K562 (cell line): Measurements from ENCODE around the gene TMPO. TPM values are rescaled to one million over a fixed set of nuclear protein-coding genes. Genes with fewer than 3 reads are reported as not detected.

Experiments used
- ATAC-seq: fragments of 200-7000 bp; cut with Tn5 transposase; 3 replicates; pipeline ENCODE4 v1.9.1; 2020; ENCODE audit warnings: moderate library complexity
- BruUV-seq: library from RNA; stranded (reverse); fragments of 400-500 nt; replicated peaks from 2 replicates; lab custom pipeline; 2021; lab: Mats Ljungman, UMichigan
- CTCF ChIA-PET: fragments of 300-600 bp; formaldehyde crosslinking; extraction: SDS; loops from one replicate; lab custom pipeline; 2021; ENCODE audit warnings: low intra/inter-chr PET ratio; lab: Yijun Ruan, JAX
- POLR2A ChIA-PET: fragments of 300-600, 350-650 bp; sonication (Branson Sonifier 250); formaldehyde crosslinking; extraction: SDS; loops from one replicate; lab custom pipeline; 2021; ENCODE audit warnings: antibody characterized with exemption, inconsistent platforms; lab: Yijun Ruan, JAX
- DNase-seq, 4 experiments: peaks; one replicate each; pipeline versions ENCODE4 v3.0.0 to v3.0.0-alpha.2; 2011 to 2018; ENCODE audit warnings: low spot score in 3 of 4, mixed read lengths in 3 of 4; ENCODE audit errors: extremely low read depth in 1 of 4
- FAIRE-seq: peaks from 2 replicates; lab custom pipeline; 2011; peaks lifted over from hg19 to GRCh38; lab: Jason Lieb, UNC
- H2AFZ ChIP-seq: 2 replicates; pipeline ENCODE4 v1.6.0; 2011; ENCODE audit warnings: low read depth, low read length, control low read depth, inconsistent platforms
- H3K27ac ChIP-seq: fragments of 200-600 bp; 3 replicates; pipeline ENCODE4 v1.8.0; 2011; ENCODE audit warnings: low read depth, mild to moderate bottlenecking, control low read depth, inconsistent platforms, low read length, moderate library complexity, mixed read lengths; ENCODE audit errors: extremely low read depth
- H3K27me3 ChIP-seq, 2 experiments: fragments of 300-600 bp in 1 of 2; 2 replicates in 1 of 2; 3 replicates in 1 of 2; pipeline versions ENCODE4 v1.6.0 to v1.8.0; 2011; ENCODE audit warnings: inconsistent platforms in 2 of 2, low read length in 2 of 2, mild to moderate bottlenecking in 1 of 2, mixed read lengths in 1 of 2, moderate library complexity in 1 of 2; ENCODE audit not compliant: control insufficient read depth in 2 of 2, insufficient read depth in 2 of 2
- H3K36me3 ChIP-seq: fragments of 300-600 bp; 3 replicates; pipeline ENCODE4 v1.8.0; 2011; ENCODE audit warnings: mild to moderate bottlenecking, low read length, inconsistent platforms; ENCODE audit not compliant: control insufficient read depth, insufficient read depth
- H3K4me1 ChIP-seq, 2 experiments: fragments of 200-600 bp in 1 of 2; replicated peaks in 1 of 2; 2 replicates in 1 of 2; 3 replicates in 1 of 2; pipeline versions ENCODE4 v1.5.1 to v1.8.0; 2011; ENCODE audit warnings: inconsistent platforms in 2 of 2, low read length in 2 of 2, mild to moderate bottlenecking in 1 of 2, mixed read lengths in 1 of 2, moderate library complexity in 1 of 2; ENCODE audit not compliant: control insufficient read depth in 2 of 2, insufficient read depth in 2 of 2
- H3K4me2 ChIP-seq: 2 replicates; pipeline ENCODE4 v1.6.1; 2011; ENCODE audit warnings: low read length, control low read depth, inconsistent platforms, mixed read lengths; ENCODE audit not compliant: insufficient read depth
- H3K4me3 ChIP-seq: fragments of 200-600 bp; sonication (generic), shearing (Covaris generic); 2 replicates; pipeline ENCODE4 v1.5.1; 2016; ENCODE audit warnings: control low read depth, inconsistent platforms
- H3K79me2 ChIP-seq: fragments of 200-600 bp; 3 replicates; pipeline ENCODE4 v1.8.0; 2011; ENCODE audit warnings: low read length, inconsistent platforms; ENCODE audit not compliant: control insufficient read depth, insufficient read depth
- H3K9ac ChIP-seq, 2 experiments: 2 replicates each; pipeline versions ENCODE4 v1.6.0 to v1.6.1; 2011; ENCODE audit warnings: low read depth in 2 of 2, low read length in 2 of 2, control low read depth in 1 of 2, inconsistent platforms in 1 of 2, mild to moderate bottlenecking in 1 of 2, mixed read lengths in 1 of 2; ENCODE audit not compliant: insufficient read depth in 1 of 2
- H3K9me1 ChIP-seq: one replicate; pipeline ENCODE4 v1.6.0; 2011; ENCODE audit warnings: inconsistent platforms, mild to moderate bottlenecking, low read length, moderate library complexity; ENCODE audit not compliant: control insufficient read depth, insufficient read depth
- H3K9me3 ChIP-seq: replicated peaks from 2 replicates; pipeline ENCODE4 v1.5.1; 2011; ENCODE audit warnings: low read depth, low read length, inconsistent platforms; ENCODE audit not compliant: control insufficient read depth, insufficient read depth
- H4K20me1 ChIP-seq: replicated peaks from 2 replicates; pipeline ENCODE4 v1.6.1; 2011; ENCODE audit warnings: low read length, inconsistent platforms, mixed read lengths; ENCODE audit not compliant: control insufficient read depth, insufficient read depth
- CBX3 ChIP-seq, 2 experiments: IDR thresholded peaks; 1 replicate in 1 of 2; 2 replicates in 1 of 2; pipeline ENCODE4 v1.6.1; 2012; ENCODE audit warnings: inconsistent platforms in 2 of 2, low read length in 2 of 2, borderline replicate concordance in 1 of 2, control low read depth in 1 of 2
- HLTF ChIP-seq: fragments of 450-650 bp; IDR thresholded peaks from 2 replicates; pipeline ENCODE4 v1.6.1; 2016
- STAT6 ChIP-seq: sonication (generic); formaldehyde crosslinking; IDR thresholded peaks from 2 replicates; pipeline ENCODE4 v1.8.1; 2023; ENCODE audit warnings: mild to moderate bottlenecking, missing genetic modification reagents
- WGBS: fragments of 100-300 bp; shearing (Covaris generic); methylation state at CpG from one replicate; pipeline ENCODE4 v1.1.6; 2016; ENCODE audit warnings: low coverage, mixed read lengths; ENCODE audit not compliant: insufficient coverage; ENCODE audit errors: missing lambda C conversion rate; 5-methylcytosine and 5-hydroxymethylcytosine counted together
- in situ Hi-C: fragments of 300-500 bp; cut with MboI; formaldehyde crosslinking; loops from 4 replicates; pipeline ENCODE4 v1.15.0; 2018; ENCODE audit warnings: inconsistent platforms, mixed read lengths
- intact Hi-C: fragments of 100-400 bp; cut with micrococcal nuclease; formaldehyde crosslinking; loops from 2 replicates; pipeline ENCODE4 v1.14.2; 2022
- polyA plus RNA-seq, 8 experiments: library from polyadenylated mRNA; depleted of rRNA in 4 of 8; stranded (reverse) in 5 of 8; unstranded in 3 of 8; fragments of >200 nt; fragmentation: Nextera tagmentation in 2 of 8; fragmentation: Illumina TruSeq in 1 of 8; extraction: Ambion mirVana in 2 of 8; extraction: Trizol in 1 of 8; gene quantifications; 2 replicates each; pipeline versions ENCODE4 v1.2.1 to v1.2.3, GENCODE V29; 2011 to 2014; ENCODE audit warnings: inconsistent platforms in 1 of 8, missing spikeins in 1 of 8
- total RNA-seq, 7 experiments: library from RNA; depleted of rRNA in 6 of 7; stranded (reverse); fragments of >200 nt in 6 of 7; fragmentation: Illumina TruSeq in 2 of 7; extraction: Trizol in 2 of 7; gene quantifications; 2 replicates each; pipeline versions ENCODE4 v1.2.1 to v1.2.3, GENCODE V29; 2011 to 2021; ENCODE audit warnings: low replicate concordance in 1 of 7

The TMPO gene
- total and polyA plus RNA-seq, 9 of the 15 experiments (the other 6 are each of a cell fraction or from before 2014, with no cell fraction given) = 62.1 to 263 (median 182) TPM

GRCh38 chr12:98549371-98550110 lies 34.2 kb downstream of the TMPO start:
- Histone ChIP-seq H3K27me3 (no peaks in the 10 kb centered on the region), H3K36me3 (peaks cover 67% of the 10 kb centered on the region), H3K4me1 (no peaks in the 10 kb centered on the region), H3K9ac (no peak overlapping the region), H3K4me3 (no peak overlapping the region), H3K9me3 (no peaks in the 10 kb centered on the region), H2AFZ (no peak overlapping the region), H4K20me1 (no peaks in the 10 kb centered on the region), H3K9me1 (no peaks in the 10 kb centered on the region), H3K27ac (no peak overlapping the region), H3K4me2 (no peak overlapping the region), H3K79me2 (peaks cover 2% of the 10 kb centered on the region; the same call in 1 of the 3 replicates)
- intact Hi-C loops = no loop called here
- TF ChIP-seq HLTF (no peak), STAT6 (CRISPR knock-in tag) (no peak), CBX3 (IDR thresholded peaks at IDR 0.05; ENCODE audit: borderline replicate concordance in 1 of 2, low read length in 2 of 2) (no peak)
- ChIA-PET CTCF (interaction anchor here (0.6 kb wide), 1 partner anchor 484 kb away, joined by 3 read pairs; no protein-coding TSS in a partner anchor), POLR2A (interaction anchor here (1.2 kb wide), 1 partner anchor 10 kb away, joined by 3 read pairs; no protein-coding TSS in a partner anchor)
- ATAC-seq (no peak), FAIRE-seq (no peak), DNase-seq (no peak)
- 94% methylated on average over 5 of the region's 5 CpGs for WGBS
- TSS peak; percentile 30 for BruUV-seq
- in situ Hi-C loops = no loop called here
